DOHH2 (cell line): Measurements from ENCODE around the gene IGF2BP2.

Experiments
- H3F3A ChIP-seq: fragments of 200-600 bp; sonication (generic), shearing (Covaris generic); 2 replicates; pipeline ENCODE4 v1.6.0; 2016; ENCODE audit warnings: antibody characterized with exemption, mild to moderate bottlenecking; ENCODE audit not compliant: control insufficient read depth, insufficient read depth
- H3K27ac ChIP-seq: fragments of 200-600 bp; sonication (generic); 2 replicates; pipeline ENCODE4 v1.5.1; 2014; ENCODE audit warnings: low read depth, mild to moderate bottlenecking, low read length, moderate library complexity
- H3K27me3 ChIP-seq: fragments of 200-600 bp; sonication (generic); 2 replicates; pipeline ENCODE4 v1.6.1; 2014; ENCODE audit warnings: mild to moderate bottlenecking, low read length, mixed read lengths; ENCODE audit not compliant: control insufficient read depth
- H3K36me3 ChIP-seq: fragments of 200-600 bp; sonication (generic); 2 replicates; pipeline ENCODE4 v1.6.1; 2014; ENCODE audit warnings: mild to moderate bottlenecking, low read length, moderate library complexity, mixed read lengths; ENCODE audit not compliant: control insufficient read depth
- H3K4me1 ChIP-seq: fragments of 200-600 bp; sonication (generic); 2 replicates; pipeline ENCODE4 v1.6.1; 2014; ENCODE audit warnings: mild to moderate bottlenecking, low read length, mixed read lengths; ENCODE audit not compliant: control insufficient read depth
- H3K4me2 ChIP-seq: fragments of 200-600 bp; sonication (generic); 2 replicates; pipeline ENCODE4 v1.6.0; 2014; ENCODE audit warnings: mild to moderate bottlenecking, low read length, moderate library complexity
- H3K4me3 ChIP-seq: fragments of 200-600 bp; sonication (generic); 2 replicates; pipeline ENCODE4 v1.5.1; 2014; ENCODE audit warnings: mild to moderate bottlenecking, low read length, mixed read lengths
- H3K79me2 ChIP-seq: fragments of 200-600 bp; sonication (generic); 2 replicates; pipeline ENCODE4 v1.6.1; 2014; ENCODE audit warnings: mild to moderate bottlenecking, low read length, mixed read lengths; ENCODE audit not compliant: control insufficient read depth
- H3K9me2 ChIP-seq: fragments of 200-600 bp; sonication (generic); replicated peaks from 2 replicates; pipeline ENCODE4 v1.6.1; 2014; ENCODE audit warnings: mild to moderate bottlenecking, low read length, mixed read lengths; ENCODE audit not compliant: control insufficient read depth
- H3K9me3 ChIP-seq: fragments of 200-600 bp; sonication (generic); 2 replicates; pipeline ENCODE4 v1.6.1; 2014; ENCODE audit warnings: antibody characterized with exemption, low read length, mixed read lengths; ENCODE audit not compliant: control insufficient read depth, insufficient read depth
- H4K20me1 ChIP-seq: fragments of 200-600 bp; sonication (generic); 2 replicates; pipeline ENCODE4 v1.6.0; 2014; ENCODE audit warnings: low read depth, mild to moderate bottlenecking, antibody characterized with exemption, low read length, moderate library complexity; ENCODE audit not compliant: control insufficient read depth, insufficient read depth
- CTCF ChIP-seq: fragments of 200-600 bp; sonication (generic); IDR thresholded peaks from one replicate; pipeline ENCODE4 v1.5.1; 2014; ENCODE audit warnings: antibody characterized with exemption, mild to moderate bottlenecking, low read depth, low read length; ENCODE audit not compliant: poor library complexity, severe bottlenecking
- EZH2phosphoT487 ChIP-seq: fragments of 200-600 bp; sonication (generic); IDR thresholded peaks from 2 replicates; pipeline ENCODE4 v1.6.1; 2017; ENCODE audit warnings: borderline replicate concordance, mild to moderate bottlenecking, antibody characterized with exemption, low read length, moderate library complexity, mixed read lengths

The IGF2BP2 gene

DNA sequence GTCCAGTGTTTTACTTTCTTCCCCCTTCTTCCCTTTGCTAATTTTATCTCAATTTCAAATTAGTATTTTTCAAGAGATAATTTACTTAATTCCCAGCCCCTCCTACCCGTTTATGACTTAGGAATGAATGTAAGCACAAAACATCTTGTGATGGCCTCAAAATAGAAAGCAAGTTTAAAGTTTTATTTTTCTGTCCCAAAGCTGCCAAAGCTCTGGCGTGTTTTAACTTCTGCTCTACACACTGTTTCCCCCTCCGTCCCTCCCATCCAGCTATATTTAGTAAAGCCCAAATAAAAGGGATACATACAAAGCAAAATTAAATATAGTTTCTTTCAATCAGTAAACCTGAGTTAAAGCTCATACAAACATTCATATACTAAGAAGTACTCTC is 59.9 kb downstream of the IGF2BP2 start:
- H3F3A ChIP-seq: no peaks in the 10 kb centered on the region
- TF ChIP-seq EZH2phosphoT487: no peak
- no peak for TF ChIP-seq CTCF
- no peaks in the 10 kb centered on the region for H3K9me3 ChIP-seq
- peak overlapping the region; percentile 46 for H3K4me2 ChIP-seq
- peaks cover 48% of the 10 kb centered on the region for H3K4me1 ChIP-seq
- H3K4me3 ChIP-seq: no peak overlapping the region
- H3K36me3 ChIP-seq: no peaks in the 10 kb centered on the region
- no peaks in the 10 kb centered on the region for H4K20me1 ChIP-seq
- H3K27me3 ChIP-seq: no peaks in the 10 kb centered on the region; the same call in 1 of the 2 replicates
- H3K27ac ChIP-seq: no peak overlapping the region
- no peaks in the 10 kb centered on the region for H3K79me2 ChIP-seq
- H3K9me2 ChIP-seq: no peaks in the 10 kb centered on the region

DNA sequence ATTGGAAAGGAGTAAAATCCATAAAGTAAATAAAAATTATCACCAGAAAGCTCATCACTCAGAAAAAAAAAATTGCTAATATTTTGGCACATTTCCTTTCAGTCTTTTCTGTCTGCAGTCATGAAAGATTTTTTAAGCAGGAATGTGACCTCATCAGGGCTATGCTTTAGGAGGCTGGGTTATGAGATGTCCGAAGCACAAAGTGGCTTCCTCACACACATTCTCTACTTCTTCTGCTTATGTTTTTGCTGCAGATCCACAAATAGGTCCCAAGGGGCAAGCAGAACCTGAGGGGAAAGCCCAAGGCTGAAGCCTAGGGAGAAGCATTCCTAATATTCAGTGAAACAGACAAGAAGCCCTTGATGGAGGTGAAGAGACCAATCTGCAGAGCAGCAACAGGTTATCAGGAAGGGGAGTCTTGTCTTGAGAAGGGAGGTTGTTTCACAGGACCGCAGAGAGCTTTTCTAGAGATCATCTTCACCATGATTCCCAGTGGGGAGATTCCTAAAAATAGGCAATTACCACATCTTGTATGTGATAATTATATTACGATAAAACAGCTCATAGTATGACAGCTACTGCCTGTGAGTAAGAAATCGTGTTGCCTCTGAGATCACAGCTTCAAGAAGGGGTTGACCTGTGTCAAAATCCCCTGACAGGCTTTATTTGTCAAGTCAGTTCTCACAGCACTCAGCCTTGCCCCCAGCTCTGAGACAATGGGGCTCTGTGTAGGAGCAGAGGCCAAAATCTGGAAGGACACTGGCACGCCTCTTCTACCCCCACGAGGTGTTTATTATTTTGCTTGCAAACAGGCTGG is 60.5 kb downstream of the IGF2BP2 start:
- no peak for TF ChIP-seq EZH2phosphoT487
- no peak for TF ChIP-seq CTCF
- H3K4me3 ChIP-seq: 0 out of 2 replicates have a peak overlapping the region, but pooled peaks have one; percentile 14
- no peaks in the 10 kb centered on the region; the same call in 1 of the 2 replicates for H3K27me3 ChIP-seq
- H3K9me3 ChIP-seq: no peaks in the 10 kb centered on the region
- peak overlapping the region; percentile 46 for H3K4me2 ChIP-seq
- H3K4me1 ChIP-seq: peaks cover 48% of the 10 kb centered on the region
- H3K79me2 ChIP-seq: no peaks in the 10 kb centered on the region
- no peaks in the 10 kb centered on the region for H3F3A ChIP-seq
- H3K9me2 ChIP-seq: no peaks in the 10 kb centered on the region
- H3K36me3 ChIP-seq: no peaks in the 10 kb centered on the region
- H3K27ac ChIP-seq: no peak overlapping the region
- H4K20me1 ChIP-seq: no peaks in the 10 kb centered on the region

DNA sequence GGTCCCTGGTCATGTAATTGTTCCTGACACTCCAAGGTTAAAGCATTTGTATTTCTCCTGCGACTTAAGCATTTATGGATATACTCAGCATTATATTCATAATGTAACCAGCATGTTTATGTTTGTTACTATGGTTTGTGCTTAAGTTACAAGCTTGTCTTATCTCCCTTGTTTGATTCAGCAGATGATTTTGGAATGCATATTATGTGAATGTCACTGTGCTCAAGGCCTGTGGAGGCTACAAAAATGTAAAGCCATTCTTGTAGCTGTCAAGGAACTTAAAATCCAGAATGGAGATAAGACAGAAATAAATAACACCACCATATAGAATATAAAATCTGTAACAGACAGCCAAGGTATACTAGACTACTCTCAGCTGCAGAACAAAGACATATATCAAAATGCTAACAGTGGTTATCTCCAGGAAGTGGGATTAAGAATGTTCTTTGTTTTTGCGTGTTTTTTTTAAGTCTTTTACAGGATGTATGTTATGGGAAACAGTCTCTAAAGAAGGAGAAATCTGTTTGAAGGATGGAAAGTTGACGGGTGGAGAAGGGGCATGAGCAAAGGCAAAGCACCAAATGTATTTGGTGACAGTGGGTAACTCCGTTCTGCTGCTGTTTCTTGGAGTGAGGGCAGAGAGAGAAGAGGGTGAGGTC is 61.4 kb downstream of the IGF2BP2 start:
- no peaks in the 10 kb centered on the region for H3K9me3 ChIP-seq
- no peaks in the 10 kb centered on the region for H3K9me2 ChIP-seq
- H3K36me3 ChIP-seq: no peaks in the 10 kb centered on the region
- H4K20me1 ChIP-seq: no peaks in the 10 kb centered on the region
- no peak overlapping the region for H3K27ac ChIP-seq
- peak overlapping the region; percentile 27; the same call in 1 of the 2 replicates for H3K4me3 ChIP-seq
- no peaks in the 10 kb centered on the region for H3K79me2 ChIP-seq
- peaks cover 48% of the 10 kb centered on the region for H3K4me1 ChIP-seq
- H3K4me2 ChIP-seq: peak overlapping the region; percentile 47
- H3F3A ChIP-seq: no peaks in the 10 kb centered on the region
- H3K27me3 ChIP-seq: no peaks in the 10 kb centered on the region; the same call in 1 of the 2 replicates
- TF ChIP-seq EZH2phosphoT487 (no peak), CTCF (no peak)
